ENCODE results near the gene SLC28A1.

GRCh38 chr15:84869510-84869909 lies 15.0 kb upstream of the SLC28A1 start:
- TF ChIP-seq ZBTB33 (IDR thresholded peaks at IDR 0.05) (no peak), CTCF (IDR thresholded peaks at IDR 0.05; ENCODE audit: low read depth, low read length, missing input control) (no peak), FOXA1 (IDR thresholded peaks at IDR 0.05) (no peak), YY1 (IDR thresholded peaks at IDR 0.05) (no peak), RAD21 (IDR thresholded peaks at IDR 0.05) (no peak), EGR1 (IDR thresholded peaks at IDR 0.05; ENCODE audit: low read depth in 2 of 2) (no peak), ATF3 (IDR thresholded peaks at IDR 0.05) (no peak)
